RPMI7951 (cell line): ENCODE data around the gene CYP11A1. TPM values are rescaled to one million over a fixed set of nuclear protein-coding genes. Genes with fewer than 3 reads are reported as not detected.
A peak's percentile ranks its signal among the peaks of the same experiment; 100 is the strongest.
"Not testable (repeated sequence)": the region's sequence is repeated elsewhere in the genome, so short reads cannot be mapped to it uniquely, and the experiment has no call there.

Experiments used
- DNase-seq: peaks from one replicate; pipeline ENCODE4 v3.0.0-alpha.2; 2012; ENCODE audit warnings: low read depth
- total RNA-seq: library from RNA; depleted of rRNA; stranded (reverse); fragments of >200 nt; shearing (Covaris generic); gene quantifications from 2 replicates; pipeline ENCODE4 v1.2.3, GENCODE V29; 2014

Gene CYP11A1
- total RNA-seq, 1 experiment from 2014 or later = not detected

GRCh38 chr15:74400915-74401757 lies 33.7 kb upstream of the CYP11A1 start:
- no peak for DNase-seq

- DNase-seq = peak; percentile 62
Measured at GRCh38 chr15:74400313-74400860, 32.9 kb upstream of the CYP11A1 start.

- peak; percentile 88 for DNase-seq
Measured at GRCh38 chr15:74399511-74400312, 32.3 kb upstream of the CYP11A1 start.

- no peak for DNase-seq
Measured at GRCh38 chr15:74399100-74399499, 31.7 kb upstream of the CYP11A1 start.

- DNase-seq = no peak
Measured at GRCh38 chr15:74398183-74398582, 30.7 kb upstream of the CYP11A1 start.

GRCh38 chr15:74397239-74398068 lies 30.0 kb upstream of the CYP11A1 start:
- no peak for DNase-seq

- peak; percentile 55 for DNase-seq
Measured at GRCh38 chr15:74396445-74397238, 29.2 kb upstream of the CYP11A1 start.

- DNase-seq = no peak
Measured at GRCh38 chr15:74396146-74396438, 28.6 kb upstream of the CYP11A1 start.

GRCh38 chr15:74395319-74396145 lies 28.1 kb upstream of the CYP11A1 start:
- DNase-seq = no peak

- no peak for DNase-seq
Measured at GRCh38 chr15:74394090-74394846, 26.8 kb upstream of the CYP11A1 start.

- no peak for DNase-seq
Measured at GRCh38 chr15:74393423-74393822, 26.0 kb upstream of the CYP11A1 start.

GRCh38 chr15:74392902-74393301 lies 25.5 kb upstream of the CYP11A1 start:
- DNase-seq = no peak

- no peak for DNase-seq
Measured at GRCh38 chr15:74392451-74392830, 25.0 kb upstream of the CYP11A1 start.

- no peak for DNase-seq
Measured at GRCh38 chr15:74391582-74392450, 24.4 kb upstream of the CYP11A1 start.

GRCh38 chr15:74390647-74391288 lies 23.3 kb upstream of the CYP11A1 start:
- DNase-seq = no peak

- DNase-seq = not testable (repeated sequence)
Measured at GRCh38 chr15:74390049-74390646, 22.7 kb upstream of the CYP11A1 start.

GRCh38 chr15:74389241-74390048 lies 22.0 kb upstream of the CYP11A1 start:
- DNase-seq = no peak
